ENCODE data around the gene HSD17B11.
"Not testable (repeated sequence)": the region's sequence is repeated elsewhere in the genome, so short reads cannot be mapped to it uniquely, and the experiment has no call there.

The HSD17B11 gene

DNA sequence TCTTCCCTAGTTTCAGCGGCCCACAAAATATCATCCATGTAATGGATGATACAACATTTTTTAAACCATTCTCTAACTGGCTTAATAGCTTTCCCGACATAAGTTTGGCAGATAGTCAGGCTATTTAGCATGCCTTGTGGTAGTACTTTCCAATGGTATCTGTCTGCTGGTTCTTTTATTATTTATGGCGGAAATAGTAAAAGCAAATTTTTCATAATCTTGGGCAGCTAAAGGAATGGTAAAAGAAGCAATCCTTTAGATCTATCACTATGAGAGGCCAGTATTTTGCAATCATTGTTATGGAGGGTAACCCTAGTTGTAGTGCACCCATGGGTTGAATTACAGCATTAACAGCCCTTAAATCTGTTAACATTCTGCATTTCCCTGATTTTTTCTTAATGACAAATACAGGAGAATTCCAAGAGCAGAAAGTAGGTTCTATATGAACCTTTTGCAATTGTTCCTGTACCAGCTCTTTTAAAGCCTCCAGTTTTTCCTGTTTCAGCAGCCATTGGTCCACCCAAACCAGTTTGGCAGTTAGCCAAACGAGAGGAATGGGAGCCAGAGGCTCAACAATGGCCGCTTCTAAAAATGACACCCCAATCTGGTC is 14.3 kb upstream of the HSD17B11 start:
- no peak for DNase-seq (ENCODE audit: low spot score)

DNA sequence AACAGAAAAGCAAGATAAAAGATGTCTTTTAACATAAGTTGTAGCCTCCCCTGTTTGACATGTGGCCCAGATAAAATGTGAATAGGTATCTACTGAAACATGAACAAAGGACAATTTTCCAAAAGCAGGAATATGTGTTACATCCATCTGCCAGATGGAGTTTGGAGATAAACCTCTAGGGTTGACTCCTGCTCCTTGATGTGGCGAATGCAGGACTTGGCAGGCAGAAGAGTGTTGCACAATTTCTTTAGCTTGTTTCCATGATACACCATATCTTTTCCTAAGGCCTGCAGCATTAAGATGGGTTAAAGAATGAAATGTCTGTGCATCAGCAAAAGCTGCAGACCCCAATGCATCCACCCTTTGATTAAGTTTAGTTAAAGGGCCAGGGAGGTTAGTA is 12.7 kb upstream of the HSD17B11 start:
- DNase-seq (ENCODE audit: low spot score): not testable (repeated sequence)

- no peak for DNase-seq (ENCODE audit: low spot score)
Measured at GRCh38 chr4:87399954-87400353, 9.0 kb upstream of the HSD17B11 start.

GRCh38 chr4:87399148-87399547 is 8.2 kb upstream of the HSD17B11 start:
- DNase-seq (ENCODE audit: low spot score): no peak

DNA sequence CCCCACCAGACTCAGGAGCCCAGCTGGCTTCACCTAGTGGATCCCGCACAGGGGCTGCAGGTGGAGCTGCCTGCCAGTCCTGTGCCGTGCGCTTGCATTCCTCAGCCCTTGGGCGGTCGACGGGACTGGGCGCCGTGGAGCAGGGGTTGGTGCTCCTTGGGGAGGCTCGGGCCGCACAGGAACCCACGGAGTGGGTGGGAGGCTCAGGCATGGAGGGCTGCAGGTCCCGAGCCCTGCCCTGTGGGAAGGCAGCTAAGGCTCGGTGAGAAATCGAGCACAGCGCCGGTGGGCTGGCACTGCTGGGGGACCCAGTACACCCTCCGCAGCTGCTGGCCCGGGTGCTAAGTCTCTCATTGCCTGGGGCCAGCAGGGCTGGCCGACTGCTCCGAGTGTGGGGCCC is 4.9 kb upstream of the HSD17B11 start:
- not testable (repeated sequence) for DNase-seq (ENCODE audit: low spot score)

GRCh38 chr4:87395073-87395472 is 4.1 kb upstream of the HSD17B11 start:
- not testable (repeated sequence) for DNase-seq (ENCODE audit: low spot score)

- no peak for DNase-seq (ENCODE audit: low spot score)
Measured at GRCh38 chr4:87392183-87392582, 1.2 kb upstream of the HSD17B11 start.

DNA sequence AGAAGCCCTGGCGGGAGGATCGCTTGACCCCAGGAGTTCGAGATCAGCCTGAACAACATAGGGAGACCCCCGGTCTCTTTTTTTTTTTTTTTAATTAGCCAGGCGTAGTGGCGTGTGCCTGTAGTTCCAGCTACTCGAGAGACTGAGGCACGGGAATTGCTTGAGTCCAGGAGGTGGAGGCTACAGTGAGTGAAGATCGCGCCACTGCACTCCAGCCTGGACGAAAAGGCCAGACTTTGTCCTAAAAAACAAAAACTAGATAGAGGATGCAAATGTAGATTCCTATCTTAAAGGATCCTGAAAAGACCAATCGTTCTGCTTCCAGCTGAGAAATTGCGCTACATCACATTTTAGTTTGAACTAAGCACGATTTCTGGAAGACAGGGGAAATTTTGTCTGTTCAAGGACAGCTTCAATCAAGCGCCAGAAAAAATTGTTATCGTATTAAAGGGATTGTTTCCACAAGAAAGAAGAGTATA is 627 bp upstream of the HSD17B11 start:
- DNase-seq (ENCODE audit: low spot score): no peak

GRCh38 chr4:87390551-87390890 is 467 bp downstream of the HSD17B11 start:
- peak; percentile 34 for DNase-seq (ENCODE audit: low spot score)

DNA sequence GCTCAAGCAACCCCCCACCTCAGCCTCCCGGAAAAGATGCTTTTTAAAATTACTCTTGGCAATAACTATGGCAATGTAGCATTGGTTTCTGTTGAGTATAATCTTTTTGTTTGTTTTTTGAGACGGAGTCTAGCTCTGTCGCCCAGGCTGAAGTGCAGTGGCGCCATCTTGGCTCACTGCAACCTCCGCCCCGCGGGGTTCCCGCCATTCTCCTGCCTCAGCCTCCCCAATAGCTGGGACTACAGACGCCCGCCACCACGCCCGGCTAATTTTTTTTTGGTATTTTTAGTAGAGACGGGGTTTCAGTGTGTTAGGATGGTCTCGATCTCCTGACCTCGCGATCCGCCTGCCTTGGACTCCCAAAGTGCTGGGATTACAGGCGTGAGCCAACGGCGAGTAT is 933 bp downstream of the HSD17B11 start:
- not testable (repeated sequence) for DNase-seq (ENCODE audit: low spot score)

- DNase-seq (ENCODE audit: low spot score): no peak
Measured at GRCh38 chr4:87388901-87389300, 2.1 kb downstream of the HSD17B11 start.

DNA sequence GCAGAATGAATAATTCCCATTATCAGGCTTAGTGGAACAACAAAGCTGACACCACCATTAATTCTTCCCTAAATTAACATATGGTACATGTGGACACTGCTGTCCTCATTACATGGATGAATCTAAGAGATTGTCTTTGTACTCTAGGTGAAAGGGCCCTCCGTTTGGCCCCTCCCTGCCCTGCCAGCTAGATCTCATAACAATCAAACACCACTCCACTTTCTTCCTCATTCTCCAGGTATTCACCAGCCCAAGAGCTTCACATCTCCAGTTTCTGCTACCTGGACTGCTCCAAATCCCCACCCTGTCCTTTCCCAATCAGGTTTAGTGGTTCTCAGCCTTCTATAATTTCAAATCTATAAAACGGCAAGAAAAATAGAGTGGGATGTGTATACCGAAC is 3.8 kb downstream of the HSD17B11 start:
- DNase-seq (ENCODE audit: low spot score): no peak

DNA sequence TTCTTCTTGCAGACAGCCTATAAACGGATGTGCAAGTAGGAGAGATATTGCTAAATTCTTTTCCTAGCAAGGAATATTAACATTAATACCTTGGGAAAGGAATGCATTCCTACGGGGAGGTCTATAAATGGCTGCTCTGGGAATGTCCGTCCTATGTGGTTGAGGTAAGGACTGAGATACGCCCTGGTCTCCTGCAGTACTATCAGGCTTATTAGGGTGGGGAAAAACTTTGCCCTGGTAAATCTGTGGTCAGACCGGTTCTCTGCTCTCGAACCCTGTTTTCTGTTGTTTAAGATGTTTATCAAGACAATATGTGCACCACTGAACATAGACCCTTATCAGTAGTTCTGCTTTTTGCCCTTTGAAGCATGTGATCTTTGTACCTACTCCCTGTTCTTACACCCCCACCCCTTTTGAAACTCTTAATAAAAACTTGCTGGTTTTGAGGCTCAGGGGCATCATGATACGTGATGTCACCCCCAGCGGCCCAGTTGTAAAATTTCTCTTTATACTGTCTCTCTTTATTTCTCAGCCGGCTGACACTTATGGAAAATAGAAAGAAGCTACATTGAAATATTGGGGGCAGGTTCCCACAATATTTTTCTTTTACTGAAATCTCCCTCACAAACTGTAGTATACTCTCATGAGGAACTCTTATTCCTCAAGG is 6.4 kb downstream of the HSD17B11 start:
- not testable (repeated sequence) for DNase-seq (ENCODE audit: low spot score)

DNA sequence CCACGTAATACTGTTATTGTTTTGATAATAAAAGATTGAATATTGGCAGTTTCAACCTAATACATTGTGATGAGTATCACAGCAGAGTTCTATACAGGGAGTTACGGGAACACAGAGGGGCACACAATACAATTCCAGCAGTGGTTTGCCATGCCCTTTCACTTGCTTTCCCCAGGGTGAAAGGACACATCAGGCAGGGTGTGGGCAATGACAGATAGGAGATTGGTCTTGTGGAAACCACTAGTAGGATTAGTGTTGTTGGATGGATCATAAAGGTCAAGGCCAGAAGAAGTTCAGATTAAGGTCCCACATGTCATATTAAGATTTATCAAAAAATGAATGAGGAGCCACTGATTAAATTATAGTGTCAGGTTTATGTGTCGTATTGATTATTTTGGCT is 8.1 kb downstream of the HSD17B11 start:
- DNase-seq (ENCODE audit: low spot score): no peak

- no peak for DNase-seq (ENCODE audit: low spot score)
Measured at GRCh38 chr4:87382116-87382515, 8.9 kb downstream of the HSD17B11 start.

DNA sequence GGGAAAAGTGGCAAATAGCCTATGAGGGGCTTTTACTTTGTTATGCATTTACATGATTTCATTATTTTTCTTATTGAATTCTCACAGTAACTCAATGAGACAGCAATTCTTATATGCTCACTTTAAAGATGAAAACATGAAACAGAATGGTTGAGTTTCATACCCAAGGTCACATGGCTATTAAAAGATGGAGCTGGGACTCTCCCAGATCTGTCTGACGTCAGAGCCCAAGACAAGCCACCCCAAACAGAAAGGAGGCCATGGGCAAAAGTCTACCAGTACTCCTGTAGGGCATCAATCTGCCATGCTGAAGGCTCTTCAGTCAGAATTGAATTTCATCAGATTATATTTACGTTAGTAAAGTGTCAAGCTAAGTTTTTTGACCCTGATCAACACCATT is 13.2 kb downstream of the HSD17B11 start:
- no peak for DNase-seq (ENCODE audit: low spot score)

DNA sequence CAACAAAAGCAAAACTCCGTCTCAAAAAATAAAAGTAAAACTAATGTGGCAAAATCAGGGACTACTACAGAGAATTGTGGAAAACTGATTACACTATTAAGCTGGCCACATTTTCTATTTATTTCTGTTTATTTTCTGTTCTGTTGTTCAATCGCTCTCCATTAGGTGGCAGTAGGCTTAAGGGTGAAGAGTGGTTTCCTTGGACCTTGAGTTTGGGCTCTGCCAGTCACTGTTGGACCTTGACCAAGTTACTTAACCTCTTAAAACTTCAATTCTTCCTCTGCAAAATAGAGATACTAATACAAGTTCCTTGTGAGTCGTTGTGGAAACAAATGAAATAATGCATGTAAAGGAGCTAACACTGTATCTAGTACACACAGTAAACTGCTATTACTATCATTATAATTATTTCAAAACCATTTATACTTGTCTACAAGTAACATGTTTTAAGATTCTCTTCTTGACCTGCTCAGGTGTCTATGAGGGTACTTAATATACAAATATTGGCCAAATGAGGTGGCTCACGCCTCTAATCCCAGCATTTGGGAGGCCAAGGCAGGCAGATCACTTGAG is 15.2 kb downstream of the HSD17B11 start:
- DNase-seq (ENCODE audit: low spot score): peak; percentile 76

GRCh38 chr4:87370068-87370467 is 20.9 kb downstream of the HSD17B11 start:
- no peak for DNase-seq (ENCODE audit: low spot score)

DNA sequence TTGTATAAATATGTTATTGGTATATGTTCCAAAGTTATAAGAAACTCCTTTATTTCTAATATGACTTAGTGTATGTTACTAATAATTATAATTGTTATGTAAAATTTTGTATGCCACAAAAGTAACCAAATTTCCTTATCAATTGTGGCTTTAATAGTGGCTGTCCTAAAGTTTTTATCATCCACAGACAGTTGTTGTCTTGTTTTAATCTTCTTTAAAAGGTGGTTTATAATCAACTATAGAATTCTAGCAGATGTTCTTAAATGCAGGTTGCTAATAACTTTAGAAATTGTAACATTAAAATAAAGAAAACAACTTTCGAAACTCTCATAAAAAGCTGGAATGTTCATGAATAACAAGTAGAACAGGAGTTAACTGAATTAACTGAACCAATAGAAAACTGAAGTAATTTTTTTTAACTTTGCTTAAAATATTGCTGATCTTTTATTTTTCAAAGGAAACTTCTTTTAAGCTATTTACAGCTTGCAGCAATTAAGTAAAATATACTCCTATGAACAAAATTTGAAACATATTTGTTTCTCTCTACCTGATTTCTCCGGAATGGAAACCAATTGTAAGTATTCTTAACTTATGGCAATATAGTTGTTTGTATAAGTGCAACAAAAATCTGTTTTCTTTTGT is 24.3 kb downstream of the HSD17B11 start:
- DNase-seq (ENCODE audit: low spot score): peak; percentile 23

- DNase-seq (ENCODE audit: low spot score): no peak
Measured at GRCh38 chr4:87365348-87365747, 25.6 kb downstream of the HSD17B11 start.

- no peak for DNase-seq (ENCODE audit: low spot score)
Measured at GRCh38 chr4:87363552-87363951, 27.4 kb downstream of the HSD17B11 start.

GRCh38 chr4:87360338-87360935 is 30.6 kb downstream of the HSD17B11 start:
- DNase-seq (ENCODE audit: low spot score): no peak

GRCh38 chr4:87359258-87359657 is 31.7 kb downstream of the HSD17B11 start:
- DNase-seq (ENCODE audit: low spot score): no peak

Data from hematopoietic multipotent progenitor cell treated with erythropoietin and hydrocortisone succinate and interleukin-3 and kit ligand, for 15 days (in vitro differentiated cells).